AG04450 (cell line): Measurements from ENCODE around the gene CTSE. TPM values are rescaled to one million over a fixed set of nuclear protein-coding genes. Genes with fewer than 3 reads are reported as not detected.

Source experiments
- CTCF ChIA-PET: fragments of 300-600, 350-600 bp; formaldehyde crosslinking; extraction: SDS; loops from one replicate; lab custom pipeline; 2022; ENCODE audit warnings: antibody characterized with exemption, inconsistent platforms; lab: Charles Lee
- POLR2A ChIA-PET: fragments of 350-600 bp; formaldehyde crosslinking; extraction: SDS; loops from one replicate; lab custom pipeline; 2021; ENCODE audit warnings: antibody characterized with exemption, inconsistent platforms; lab: Yijun Ruan, JAX
- DNase-seq: peaks from one replicate; pipeline ENCODE4 v3.0.0-alpha.2; 2011; ENCODE audit warnings: low read depth, low spot score
- H3K27ac ChIP-seq: one replicate; pipeline ENCODE4 v1.5.1; 2012; ENCODE audit warnings: low read depth, low read length, control low read depth
- H3K27me3 ChIP-seq: one replicate; pipeline ENCODE4 v1.6.0; 2012; ENCODE audit warnings: low read length; ENCODE audit not compliant: control insufficient read depth, insufficient read depth
- H3K4me3 ChIP-seq: 2 replicates; pipeline ENCODE4 v1.5.1; 2011; ENCODE audit warnings: mild to moderate bottlenecking, low read depth, low read length, control low read depth
- H3K9me3 ChIP-seq: 2 replicates; pipeline ENCODE4 v1.5.1; 2012; ENCODE audit warnings: low read length; ENCODE audit not compliant: control insufficient read depth, insufficient read depth
- polyA plus RNA-seq: library from polyadenylated mRNA; depleted of rRNA; stranded (reverse); fragments of >200 nt; gene quantifications from 2 replicates; pipeline ENCODE4 v1.2.3, GENCODE V29; 2011
- TF ChIP-seq, protein P1 (sequence below): IDR thresholded peaks from 2 replicates; pipeline ENCODE4 v1.5.1; 2011; ENCODE audit warnings: low read depth, low read length, control low read depth, inconsistent platforms

CTSE gene
- polyA plus RNA-seq, 1 experiment: not detected

DNA sequence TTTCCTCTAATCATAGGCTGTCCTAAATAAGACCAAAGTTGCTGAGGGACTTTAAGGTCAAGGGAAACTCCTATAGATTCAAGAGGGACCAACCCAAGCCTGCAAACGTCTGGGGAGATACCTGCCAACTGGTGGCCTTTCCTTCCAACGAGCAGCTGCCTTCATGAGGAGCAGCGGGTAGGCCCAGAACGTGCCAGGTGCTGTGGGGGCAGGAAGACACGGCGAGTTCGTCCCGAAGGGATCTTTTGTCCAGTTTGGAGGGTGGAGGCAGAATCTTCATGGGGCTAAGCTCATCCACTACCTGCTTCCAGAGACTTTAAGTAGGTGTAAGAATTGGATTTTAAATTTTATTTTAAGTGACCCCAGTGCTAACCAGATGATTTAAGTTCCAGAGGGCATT, 54.5 kb downstream of the CTSE start:
- Histone ChIP-seq H3K4me3 (no peak overlapping the region), H3K27me3 (peaks cover 2% of the 10 kb centered on the region), H3K9me3 (no peaks in the 10 kb centered on the region; the same call in 1 of the 2 replicates), H3K27ac (no peak overlapping the region)
- TF ChIP-seq, protein P1, sequence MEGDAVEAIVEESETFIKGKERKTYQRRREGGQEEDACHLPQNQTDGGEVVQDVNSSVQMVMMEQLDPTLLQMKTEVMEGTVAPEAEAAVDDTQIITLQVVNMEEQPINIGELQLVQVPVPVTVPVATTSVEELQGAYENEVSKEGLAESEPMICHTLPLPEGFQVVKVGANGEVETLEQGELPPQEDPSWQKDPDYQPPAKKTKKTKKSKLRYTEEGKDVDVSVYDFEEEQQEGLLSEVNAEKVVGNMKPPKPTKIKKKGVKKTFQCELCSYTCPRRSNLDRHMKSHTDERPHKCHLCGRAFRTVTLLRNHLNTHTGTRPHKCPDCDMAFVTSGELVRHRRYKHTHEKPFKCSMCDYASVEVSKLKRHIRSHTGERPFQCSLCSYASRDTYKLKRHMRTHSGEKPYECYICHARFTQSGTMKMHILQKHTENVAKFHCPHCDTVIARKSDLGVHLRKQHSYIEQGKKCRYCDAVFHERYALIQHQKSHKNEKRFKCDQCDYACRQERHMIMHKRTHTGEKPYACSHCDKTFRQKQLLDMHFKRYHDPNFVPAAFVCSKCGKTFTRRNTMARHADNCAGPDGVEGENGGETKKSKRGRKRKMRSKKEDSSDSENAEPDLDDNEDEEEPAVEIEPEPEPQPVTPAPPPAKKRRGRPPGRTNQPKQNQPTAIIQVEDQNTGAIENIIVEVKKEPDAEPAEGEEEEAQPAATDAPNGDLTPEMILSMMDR: no peak
- no peak for DNase-seq
- ChIA-PET POLR2A (no interaction called here), CTCF (interaction anchor here (1.0 to 3.9 kb wide), 5 partner anchors 8 to 311 kb away, joined by 3 to 32 read pairs (median 8); no protein-coding TSS in a partner anchor)

DNA sequence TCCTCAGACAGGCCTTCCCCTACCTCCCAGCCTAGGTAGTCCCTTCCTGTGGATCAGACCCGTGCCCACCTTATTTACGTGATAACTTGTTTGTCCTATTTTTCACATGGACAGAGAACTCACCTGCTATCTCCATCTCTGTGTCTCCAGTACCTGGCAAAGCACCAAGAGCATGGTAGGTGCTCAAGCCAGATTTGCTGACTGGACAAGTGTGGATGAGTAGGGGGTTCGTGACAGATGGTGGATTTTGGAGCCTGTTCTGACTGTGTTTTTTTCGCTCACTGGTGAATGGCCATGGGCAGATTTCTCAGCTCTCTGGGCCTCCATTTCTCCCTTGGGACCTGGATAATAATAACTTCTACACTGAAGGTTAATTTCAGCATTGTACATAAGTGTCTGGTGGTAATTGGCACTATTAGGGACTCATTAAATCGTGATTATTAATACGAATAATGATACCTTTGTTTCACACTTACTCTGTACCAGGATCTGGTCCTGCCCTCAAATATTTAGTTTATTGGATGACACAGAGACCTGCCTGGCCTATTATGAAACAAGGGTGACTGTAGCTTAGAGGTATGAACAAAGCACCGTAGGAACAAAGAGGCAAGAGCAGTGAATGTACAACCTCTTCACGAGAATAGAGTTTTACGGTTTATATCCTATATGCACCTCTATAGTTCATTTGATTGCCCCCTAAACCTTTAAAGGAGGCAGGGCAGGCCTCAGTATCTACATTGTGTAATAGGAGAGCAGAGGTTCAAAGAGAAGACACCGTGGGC, 56.0 kb downstream of the CTSE start:
- TF ChIP-seq, protein P1: no peak
- Histone ChIP-seq H3K27me3 (peaks cover 2% of the 10 kb centered on the region), H3K4me3 (no peak overlapping the region), H3K9me3 (peaks cover 5% of the 10 kb centered on the region; the same call in 1 of the 2 replicates), H3K27ac (no peak overlapping the region)
- CTCF ChIA-PET: interaction anchor here (1.2 to 3.9 kb wide), 3 partner anchors 10 to 176 kb away, joined by 3 to 32 read pairs (median 8); no protein-coding TSS in a partner anchor
- POLR2A ChIA-PET: no interaction called here
- no peak for DNase-seq

DNA sequence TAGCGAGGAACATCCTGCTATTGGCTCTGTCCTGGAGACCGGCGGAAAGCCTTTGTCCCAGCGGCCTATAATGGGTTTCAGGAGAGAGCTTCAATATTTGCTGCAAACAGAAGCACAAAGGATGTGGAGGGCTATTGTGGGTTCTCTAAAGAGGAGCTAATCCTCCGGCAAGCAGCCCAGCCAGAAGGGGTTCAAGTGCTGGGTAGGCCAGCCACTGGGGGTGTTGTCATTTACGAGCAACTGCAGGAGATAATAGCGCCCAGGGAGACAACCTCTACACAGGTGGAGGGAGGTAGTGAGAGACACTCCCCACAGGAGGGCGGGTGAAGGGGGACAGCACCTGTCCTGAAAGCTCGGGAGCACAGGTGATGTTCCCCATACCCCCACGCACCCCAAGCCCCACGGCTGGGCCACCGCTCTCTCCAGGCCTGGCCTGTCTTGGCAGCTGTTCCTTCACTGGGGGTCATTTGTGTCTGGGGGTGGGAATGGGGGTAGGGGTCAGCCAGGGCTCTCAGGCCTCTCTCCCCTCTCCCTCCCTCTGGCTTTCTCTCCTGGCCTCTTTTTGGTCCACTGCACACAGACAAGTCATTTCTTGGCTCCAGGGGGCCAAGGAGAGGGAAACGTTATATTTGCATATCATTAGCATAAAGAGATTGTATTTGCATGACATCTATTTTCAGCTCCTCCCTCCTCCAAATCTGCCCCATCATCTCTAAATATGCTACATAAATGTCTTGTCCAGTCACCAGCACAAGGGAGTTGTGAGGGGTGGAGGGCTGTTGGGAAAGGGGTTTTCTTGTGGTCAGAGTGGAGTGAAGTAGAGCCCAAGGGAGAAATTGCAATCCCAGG, 58.4 kb downstream of the CTSE start:
- DNase-seq: no peak
- H3K4me3 ChIP-seq: no peak overlapping the region
- peaks cover 5% of the 10 kb centered on the region for H3K27me3 ChIP-seq
- peaks cover 5% of the 10 kb centered on the region; the same call in 1 of the 2 replicates for H3K9me3 ChIP-seq
- POLR2A ChIA-PET: no interaction called here
- TF ChIP-seq, protein P1: no peak
- no peak overlapping the region for H3K27ac ChIP-seq
- CTCF ChIA-PET: interaction anchor here (0.6 to 2.6 kb wide), 4 partner anchors 12 to 307 kb away, joined by 3 to 20 read pairs (median 4); no protein-coding TSS in a partner anchor

DNA sequence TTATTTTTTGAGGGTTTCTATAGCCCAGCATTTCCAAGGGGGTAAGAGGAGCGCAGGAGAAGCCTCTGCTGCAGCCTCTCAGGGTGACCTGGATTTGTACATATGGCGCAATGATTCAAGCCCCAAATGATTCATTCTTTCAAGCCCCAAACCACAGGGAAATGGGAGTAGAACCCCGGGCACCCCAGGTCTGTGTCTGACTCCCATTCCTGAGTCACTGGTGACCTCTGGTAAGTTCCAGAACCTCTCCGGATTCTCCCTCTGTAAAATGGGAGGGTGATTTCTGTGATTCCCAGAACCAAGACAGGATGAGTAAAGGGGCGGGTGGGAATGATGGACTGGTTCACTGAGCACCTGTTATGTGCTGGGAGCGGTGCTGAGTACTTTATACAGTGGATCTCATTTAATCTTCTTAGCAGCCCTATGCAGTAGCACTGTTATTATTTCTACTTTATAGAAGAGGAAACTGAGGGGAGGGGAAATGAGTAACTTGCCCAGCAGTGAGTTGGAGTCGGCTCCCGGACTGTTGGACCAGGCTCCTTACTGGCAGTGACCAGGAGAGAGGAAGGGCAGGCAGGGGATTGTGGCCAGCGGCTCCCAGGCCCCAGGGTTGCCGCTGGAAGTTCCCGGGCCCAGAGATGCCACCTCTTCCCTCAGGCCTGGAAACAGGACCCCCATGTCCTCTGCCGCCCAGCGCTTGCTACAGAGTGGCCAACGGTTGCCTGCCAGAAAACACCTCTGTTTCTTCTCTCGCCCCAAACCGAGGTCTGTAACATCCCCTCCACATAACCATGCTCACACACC, 60.1 kb downstream of the CTSE start:
- TF ChIP-seq, protein P1: no peak

More for the DNA sequence above, 60.1 kb downstream of the CTSE start:
- ChIA-PET CTCF (interaction anchor here (2.0 to 2.6 kb wide), 2 partner anchors 14 to 45 kb away, joined by 6 to 20 read pairs; no protein-coding TSS in a partner anchor), POLR2A (interaction anchor here (1.0 kb wide), 1 partner anchor 14 kb away, joined by 3 read pairs; no protein-coding TSS in a partner anchor)
- no peak for DNase-seq
- Histone ChIP-seq H3K9me3 (peaks cover 5% of the 10 kb centered on the region; the same call in 1 of the 2 replicates), H3K27ac (no peak overlapping the region), H3K27me3 (peaks cover 17% of the 10 kb centered on the region), H3K4me3 (no peak overlapping the region)
